H1 (cell line): Measurements from ENCODE around the gene PTF1A. TPM values are rescaled to one million over a fixed set of nuclear protein-coding genes. Genes with fewer than 3 reads are reported as not detected.

Source experiments
- BCL11A ChIP-seq, 2 experiments: IDR thresholded peaks; one replicate each; pipeline ENCODE4 v1.6.1; 2011; ENCODE audit warnings: low read depth in 2 of 2, low read length in 2 of 2, mild to moderate bottlenecking in 2 of 2
- CHD1 ChIP-seq: IDR thresholded peaks from 2 replicates; pipeline ENCODE4 v1.6.1; 2012; ENCODE audit warnings: low read depth, low read length, improper control_type of control experiment
- FOSL1 ChIP-seq: IDR thresholded peaks from 2 replicates; pipeline ENCODE4 v1.6.1; 2011; ENCODE audit warnings: mild to moderate bottlenecking, low read depth, low read length, moderate library complexity; ENCODE audit not compliant: insufficient read depth
- HDAC2 ChIP-seq, 2 experiments: fragments of 300-600 bp in 1 of 2; sonication (generic) in 1 of 2; IDR thresholded peaks; 2 replicates each; pipeline ENCODE4 v1.6.1; 2011 to 2012; ENCODE audit warnings: low read depth in 2 of 2, low read length in 2 of 2, mild to moderate bottlenecking in 2 of 2, moderate library complexity in 2 of 2, borderline replicate concordance in 1 of 2, inconsistent platforms in 1 of 2
- RBBP5 ChIP-seq: IDR thresholded peaks from 2 replicates; pipeline ENCODE4 v1.7.1; 2012; ENCODE audit warnings: low read depth, mild to moderate bottlenecking, inconsistent platforms, low read length, moderate library complexity, borderline replicate concordance
- RNF2 ChIP-seq: fragments of 200-900, 300-1000 bp; sonication (generic); IDR thresholded peaks from 2 replicates; pipeline ENCODE4 v1.7.1; 2016; ENCODE audit warnings: borderline replicate concordance, low read depth, mild to moderate bottlenecking, antibody characterized with exemption, low read length; ENCODE audit not compliant: poor library complexity, severe bottlenecking; ENCODE audit errors: missing control alignments
- TBP ChIP-seq: IDR thresholded peaks from 2 replicates; pipeline ENCODE4 v1.6.1; 2011; ENCODE audit warnings: low read depth, low read length, improper control_type of control experiment
- ZNF274 ChIP-seq: IDR thresholded peaks from 2 replicates; pipeline ENCODE4 v1.7.0; 2012; ENCODE audit warnings: low read length, borderline replicate concordance; ENCODE audit errors: extremely low read depth
- polyA plus RNA-seq, 7 experiments: library from polyadenylated mRNA; depleted of rRNA in 3 of 7; stranded (reverse) in 5 of 7; unstranded in 2 of 7; fragments of >200 nt in 5 of 7; fragments of 200-250 nt in 2 of 7; gene quantifications; 1 replicate in 5 of 7; 2 replicates in 1 of 7; 4 replicates in 1 of 7; pipeline versions ENCODE4 v1.2.1 to v1.2.3, GENCODE V29; 2011 to 2013; ENCODE audit warnings: missing spikeins in 2 of 7, mixed read lengths in 2 of 7
- total RNA-seq: library from RNA; stranded (reverse); fragmentation: NEBNext Ultra II Directional; extraction: Animal tissue kit (Norgen Biotek cat#: 25700); gene quantifications from 2 replicates; pipeline ENCODE4 v1.2.1, GENCODE V29; 2021

The PTF1A gene
- total and polyA plus RNA-seq, 2 of the 8 experiments (the other 6 are each of a cell fraction or from before 2014, with no cell fraction given) = not detected

DNA sequence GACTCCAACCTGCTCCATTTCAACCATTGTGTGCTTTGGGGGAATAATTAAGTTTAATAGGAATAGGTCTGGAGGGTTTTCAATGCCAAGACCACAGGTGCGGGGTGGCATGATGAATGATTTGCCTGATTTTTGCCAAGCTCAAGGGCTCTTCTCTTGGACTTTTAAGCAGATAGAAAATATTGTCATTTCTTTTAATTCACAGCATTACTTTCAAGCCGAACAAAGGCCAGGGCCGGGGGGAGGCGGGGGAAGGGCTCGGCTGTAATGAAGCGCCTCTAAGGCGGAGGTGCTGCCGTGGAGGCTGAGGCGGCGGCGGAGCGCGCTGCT is 6.5 kb downstream of the PTF1A start (continued):
- TF ChIP-seq TBP (no peak), CHD1 (no peak), ZNF274 (no peak), RBBP5 (no peak), HDAC2 (IDR thresholded peaks at IDR 0.05; ENCODE audit: borderline replicate concordance in 1 of 2, low read depth in 2 of 2, low read length in 2 of 2) (no peak), RNF2 (no peak), FOSL1 (no peak), BCL11A (IDR thresholded peaks at IDR 0.05; ENCODE audit: low read depth in 2 of 2, low read length in 2 of 2) (no peak)
